ENCODE results near the gene NR1H2.

NR1H2 gene

GRCh38 chr19:50418176-50419021, 42.1 kb downstream of the NR1H2 start, which contains the start of gene SPIB:
SPIB (plus strand) TSS chr19:50418938; CDS start chr19:50418963, 25 bp downstream.
- in situ Hi-C loops (cut with HindIII; ENCODE audit: low sequenced_read_pairs), result no loop called here
- DNase-seq (ENCODE audit: low read depth), result no peak
- TF ChIP-seq, protein P1, sequence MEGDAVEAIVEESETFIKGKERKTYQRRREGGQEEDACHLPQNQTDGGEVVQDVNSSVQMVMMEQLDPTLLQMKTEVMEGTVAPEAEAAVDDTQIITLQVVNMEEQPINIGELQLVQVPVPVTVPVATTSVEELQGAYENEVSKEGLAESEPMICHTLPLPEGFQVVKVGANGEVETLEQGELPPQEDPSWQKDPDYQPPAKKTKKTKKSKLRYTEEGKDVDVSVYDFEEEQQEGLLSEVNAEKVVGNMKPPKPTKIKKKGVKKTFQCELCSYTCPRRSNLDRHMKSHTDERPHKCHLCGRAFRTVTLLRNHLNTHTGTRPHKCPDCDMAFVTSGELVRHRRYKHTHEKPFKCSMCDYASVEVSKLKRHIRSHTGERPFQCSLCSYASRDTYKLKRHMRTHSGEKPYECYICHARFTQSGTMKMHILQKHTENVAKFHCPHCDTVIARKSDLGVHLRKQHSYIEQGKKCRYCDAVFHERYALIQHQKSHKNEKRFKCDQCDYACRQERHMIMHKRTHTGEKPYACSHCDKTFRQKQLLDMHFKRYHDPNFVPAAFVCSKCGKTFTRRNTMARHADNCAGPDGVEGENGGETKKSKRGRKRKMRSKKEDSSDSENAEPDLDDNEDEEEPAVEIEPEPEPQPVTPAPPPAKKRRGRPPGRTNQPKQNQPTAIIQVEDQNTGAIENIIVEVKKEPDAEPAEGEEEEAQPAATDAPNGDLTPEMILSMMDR (IDR thresholded peaks at IDR 0.05; ENCODE audit: low read depth, low read length, missing control alignments), result no peak
- H3K4me3 ChIP-seq (ENCODE audit: low read depth, low read length), result no peak within 1 kb of the TSS

GRCh38 chr19:50419022-50419579, 42.8 kb downstream of the NR1H2 start:
- TF ChIP-seq, protein P1 (IDR thresholded peaks at IDR 0.05; ENCODE audit: low read depth, low read length, missing control alignments), result no peak
- no peak overlapping the region for H3K4me3 ChIP-seq (ENCODE audit: low read depth, low read length)
- no peak for DNase-seq (ENCODE audit: low read depth)
- in situ Hi-C loops (cut with HindIII; ENCODE audit: low sequenced_read_pairs), result no loop called here

DNA sequence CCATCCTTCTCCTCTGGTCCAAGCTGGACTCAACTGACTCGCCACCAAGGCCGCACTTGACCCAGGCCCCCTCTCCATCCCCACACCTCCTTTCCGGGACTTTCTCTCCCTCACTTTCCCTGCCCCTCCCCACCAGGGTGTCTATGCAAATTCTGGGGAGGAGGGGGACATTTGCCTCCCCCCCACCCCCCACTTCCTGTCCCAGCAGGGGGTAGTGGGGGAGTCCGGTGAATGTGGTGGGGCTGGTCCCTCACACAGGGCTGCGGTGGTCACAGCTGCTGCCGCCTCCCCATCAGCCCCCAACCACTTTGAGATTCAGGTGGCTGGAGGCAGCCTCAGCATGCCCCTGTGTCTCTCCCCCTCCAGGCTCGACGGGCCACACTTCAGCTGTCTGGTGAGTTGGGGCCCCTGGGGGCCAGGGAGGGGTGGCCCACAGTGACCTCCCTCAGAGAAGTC, 43.4 kb downstream of the NR1H2 start:
- no peak for DNase-seq (ENCODE audit: low read depth)
- no peak overlapping the region for H3K4me3 ChIP-seq (ENCODE audit: low read depth, low read length)
- in situ Hi-C loops (cut with HindIII; ENCODE audit: low sequenced_read_pairs), result no loop called here
- TF ChIP-seq, protein P1 (IDR thresholded peaks at IDR 0.05; ENCODE audit: low read depth, low read length, missing control alignments), result no peak

- no peak overlapping the region for H3K4me3 ChIP-seq (ENCODE audit: low read depth, low read length)
- TF ChIP-seq, protein P1 (IDR thresholded peaks at IDR 0.05; ENCODE audit: low read depth, low read length, missing control alignments), result no peak
- DNase-seq (ENCODE audit: low read depth), result no peak
- in situ Hi-C loops (cut with HindIII; ENCODE audit: low sequenced_read_pairs), result no loop called here
These were observed 43.9 kb downstream of the NR1H2 start for GRCh38 chr19:50420127-50420526.

DNA sequence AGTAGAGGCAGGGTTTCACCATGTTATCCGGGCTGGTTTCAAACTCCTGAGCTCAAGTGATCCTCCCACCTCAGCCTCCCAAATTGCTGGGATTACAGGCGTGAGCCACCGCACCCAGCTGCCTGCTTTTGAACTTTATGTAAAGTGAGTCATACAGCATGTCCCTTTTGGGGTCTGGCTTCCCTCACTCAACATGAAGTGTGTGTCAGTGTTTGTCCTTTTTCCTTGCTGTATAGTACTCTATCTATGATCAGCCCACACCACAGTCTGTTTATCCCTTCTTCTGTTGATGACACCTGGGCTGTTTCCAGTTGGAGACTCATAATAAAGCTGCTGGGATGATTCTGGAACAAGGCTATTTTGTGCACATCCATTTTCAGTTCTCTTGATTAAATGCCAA, 44.6 kb downstream of the NR1H2 start:
- no peak overlapping the region for H3K4me3 ChIP-seq (ENCODE audit: low read depth, low read length)
- TF ChIP-seq, protein P1 (IDR thresholded peaks at IDR 0.05; ENCODE audit: low read depth, low read length, missing control alignments), result no peak
- in situ Hi-C loops (cut with HindIII; ENCODE audit: low sequenced_read_pairs), result no loop called here
- no peak for DNase-seq (ENCODE audit: low read depth)

DNA sequence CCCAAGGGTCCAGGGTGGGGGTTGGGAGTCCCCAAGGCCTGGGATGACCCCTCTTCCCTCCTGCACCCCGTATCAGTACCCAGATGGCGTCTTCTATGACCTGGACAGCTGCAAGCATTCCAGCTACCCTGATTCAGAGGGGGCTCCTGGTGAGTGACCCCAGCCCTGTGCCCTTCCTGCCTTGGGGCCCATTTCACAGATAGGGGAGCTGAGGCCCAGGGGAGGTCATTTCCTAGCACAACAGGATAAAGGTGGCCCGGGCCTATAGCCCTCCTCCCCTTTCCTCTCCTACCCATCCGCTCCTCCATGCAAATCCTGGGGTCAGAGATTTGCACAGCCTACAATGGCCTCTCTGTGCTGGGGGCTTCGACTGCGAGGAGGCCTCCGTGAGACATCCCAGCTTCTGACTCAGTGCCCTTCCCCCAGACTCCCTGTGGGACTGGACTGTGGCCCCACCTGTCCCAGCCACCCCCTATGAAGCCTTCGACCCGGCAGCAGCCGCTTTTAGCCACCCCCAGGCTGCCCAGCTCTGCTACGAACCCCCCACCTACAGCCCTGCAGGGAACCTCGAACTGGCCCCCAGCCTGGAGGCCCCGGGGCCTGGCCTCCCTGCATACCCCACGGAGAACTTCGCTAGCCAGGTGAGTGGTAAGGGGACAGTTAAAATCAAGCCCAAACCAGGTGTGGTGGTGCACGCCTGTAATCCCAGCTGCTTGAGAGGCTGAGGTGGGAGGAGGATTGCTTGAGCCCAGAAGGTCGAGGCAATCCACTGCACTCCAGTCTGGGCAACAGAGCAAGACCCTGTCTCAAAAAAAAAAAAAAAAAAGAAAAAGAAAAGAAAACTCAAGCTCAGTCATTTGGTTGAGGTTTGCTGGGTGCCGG, 46.4 kb downstream of the NR1H2 start:
- no peak for DNase-seq (ENCODE audit: low read depth)
- TF ChIP-seq, protein P1 (IDR thresholded peaks at IDR 0.05; ENCODE audit: low read depth, low read length, missing control alignments), result no peak
- in situ Hi-C loops (cut with HindIII; ENCODE audit: low sequenced_read_pairs), result no loop called here
- H3K4me3 ChIP-seq (ENCODE audit: low read depth, low read length), result no peak overlapping the region

Data from astrocyte of the cerebellum (primary cell).